HepG2 (cell line): Measurements from ENCODE around the gene TTLL6. TPM values are rescaled to one million over a fixed set of nuclear protein-coding genes. Genes with fewer than 3 reads are reported as not detected.

Experiments used
- HMG20A ChIP-seq: IDR thresholded peaks from 2 replicates; pipeline ENCODE4 v1.6.1; 2016; ENCODE audit warnings: borderline replicate concordance
- HOXA5 ChIP-seq: sonication (generic); formaldehyde crosslinking; IDR thresholded peaks from 2 replicates; pipeline ENCODE4 v1.4.0; 2020; ENCODE audit warnings: missing genetic modification reagents
- NFKBIZ ChIP-seq: IDR thresholded peaks from 2 replicates; pipeline ENCODE4 v1.6.1; 2018; ENCODE audit warnings: missing genetic modification reagents, missing compliant biosample characterization
- PAF1 ChIP-seq: IDR thresholded peaks from 2 replicates; pipeline ENCODE4 v1.6.1; 2016; ENCODE audit warnings: missing genetic modification reagents, missing compliant biosample characterization
- PAWR ChIP-seq: sonication (generic); formaldehyde crosslinking; IDR thresholded peaks from 2 replicates; pipeline ENCODE4 v1.4.0; 2020; ENCODE audit warnings: missing genetic modification reagents, mild to moderate bottlenecking, borderline replicate concordance
- PHF21A ChIP-seq: sonication (generic); formaldehyde crosslinking; IDR thresholded peaks from 2 replicates; pipeline ENCODE4 v1.5.0; 2020; ENCODE audit warnings: mild to moderate bottlenecking, missing genetic modification reagents
- RORA ChIP-seq: sonication (generic); formaldehyde crosslinking; IDR thresholded peaks from 2 replicates; pipeline ENCODE4 v1.5.0; 2020; ENCODE audit warnings: mild to moderate bottlenecking, missing genetic modification reagents, moderate library complexity
- ZNF101 ChIP-seq: sonication (generic); formaldehyde crosslinking; IDR thresholded peaks from 2 replicates; pipeline ENCODE4 v1.4.0; 2020; ENCODE audit warnings: mild to moderate bottlenecking, low read depth, missing genetic modification reagents, borderline replicate concordance
- ZNF234 ChIP-seq: sonication (generic); formaldehyde crosslinking; conservative IDR thresholded peaks from 2 replicates; pipeline ENCODE4 v1.5.1; 2020; ENCODE audit warnings: mild to moderate bottlenecking, missing genetic modification reagents
- ZNF274 ChIP-seq: sonication (generic); formaldehyde crosslinking; IDR thresholded peaks from 2 replicates; pipeline ENCODE4 v1.5.1; 2020; ENCODE audit warnings: mild to moderate bottlenecking, missing genetic modification reagents
- ZNF383 ChIP-seq: sonication (generic); formaldehyde crosslinking; IDR thresholded peaks from 2 replicates; pipeline ENCODE4 v1.4.0; 2020; ENCODE audit warnings: missing genetic modification reagents, mild to moderate bottlenecking, borderline replicate concordance
- ZNF781 ChIP-seq: sonication (generic); formaldehyde crosslinking; IDR thresholded peaks from 2 replicates; pipeline ENCODE4 v1.5.1; 2020; ENCODE audit warnings: borderline replicate concordance, mild to moderate bottlenecking, missing genetic modification reagents; ENCODE audit errors: not compliant biosample characterization
- polyA plus RNA-seq, 8 experiments: library from polyadenylated mRNA; depleted of rRNA in 3 of 8; stranded (reverse) in 7 of 8; unstranded in 1 of 8; fragments of >200 nt; fragmentation: Illumina TruSeq in 4 of 8; extraction: Trizol in 4 of 8; gene quantifications; 2 replicates each; pipeline versions ENCODE4 v1.2.1 to v1.2.3, GENCODE V29; 2011 to 2016; ENCODE audit warnings: low read depth in 4 of 8, missing spikeins in 1 of 8, mixed read lengths in 1 of 8; ENCODE audit not compliant: insufficient read depth in 1 of 8
- total RNA-seq, 5 experiments: library from RNA; depleted of rRNA; stranded (reverse); fragments of >200 nt; fragmentation: Illumina TruSeq; extraction: Trizol; gene quantifications; 2 replicates each; pipeline ENCODE4 v1.2.3, GENCODE V29; 2016; ENCODE audit warnings: low read depth in 1 of 5
- TF ChIP-seq, protein P1 (sequence below), 2 experiments: sonication (generic) in 1 of 2; formaldehyde crosslinking in 1 of 2; IDR thresholded peaks; 2 replicates each; pipeline versions ENCODE4 v1.4.0 to v1.6.1; 2016 to 2020; ENCODE audit warnings: borderline replicate concordance in 1 of 2, low read depth in 1 of 2, mild to moderate bottlenecking in 1 of 2, missing genetic modification reagents in 1 of 2
- TF ChIP-seq, protein P2 (sequence below): sonication (generic); formaldehyde crosslinking; IDR thresholded peaks from 2 replicates; pipeline ENCODE4 v1.5.0; 2020; ENCODE audit warnings: mild to moderate bottlenecking, missing genetic modification reagents
- TF ChIP-seq, protein P3 (sequence below): sonication (generic); formaldehyde crosslinking; IDR thresholded peaks from 2 replicates; pipeline ENCODE4 v1.8.0; 2022; ENCODE audit warnings: mild to moderate bottlenecking, missing genetic modification reagents, moderate library complexity
- TF ChIP-seq, protein P4 (sequence below): sonication (generic); formaldehyde crosslinking; IDR thresholded peaks from 2 replicates; pipeline ENCODE4 v1.5.1; 2020; ENCODE audit warnings: mild to moderate bottlenecking, missing genetic modification reagents, moderate library complexity
- TF ChIP-seq, protein P5 (sequence below): sonication (generic); formaldehyde crosslinking; conservative IDR thresholded peaks from 2 replicates; pipeline ENCODE4 v1.5.0; 2020; ENCODE audit warnings: missing genetic modification reagents

The TTLL6 gene
- total and polyA plus RNA-seq, 2 of the 13 experiments (the other 11 are each of a cell fraction or from before 2014, with no cell fraction given), result 0.04 to 0.08 TPM

DNA sequence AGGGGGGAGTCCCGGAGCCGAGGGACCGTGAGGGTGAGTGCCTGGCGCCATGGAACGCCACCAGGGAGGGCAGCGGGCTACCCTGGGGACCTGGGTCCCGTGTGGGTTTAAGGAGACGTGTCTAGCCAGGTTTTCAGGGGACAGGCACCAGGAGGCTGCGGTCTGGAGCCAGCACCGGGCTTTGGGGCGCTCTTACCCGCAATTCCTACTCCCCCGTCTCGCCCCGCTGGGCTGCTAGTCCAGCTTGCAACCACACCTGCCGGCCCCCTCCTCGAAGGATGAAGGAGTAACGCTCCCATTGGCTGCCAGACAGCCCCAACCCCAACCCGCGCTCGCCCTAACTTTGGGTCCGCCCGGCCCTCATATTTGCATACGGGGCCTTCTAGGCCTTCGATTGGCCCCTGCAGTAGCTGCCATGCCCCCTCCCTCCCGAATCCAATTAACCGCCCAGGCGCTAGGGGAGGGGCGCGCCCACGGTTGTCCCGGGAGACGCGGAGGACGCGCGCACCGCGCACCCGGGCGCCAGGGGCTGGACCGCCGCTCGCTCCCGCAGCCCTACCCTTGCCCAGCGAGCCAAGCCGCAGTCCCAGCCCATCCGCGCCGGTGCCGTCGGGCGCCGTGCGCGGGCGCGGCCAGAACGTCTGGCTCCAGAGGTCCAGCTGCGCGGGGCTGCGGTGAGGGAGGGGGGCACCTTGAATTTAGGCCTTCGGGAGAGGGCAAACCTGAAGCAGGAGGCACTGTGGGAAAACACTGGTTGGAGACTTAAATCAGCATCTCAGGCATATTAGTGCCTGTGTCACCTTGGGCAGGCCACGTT, at the start of gene TTLL6 (continued):
- TF ChIP-seq, protein P1, sequence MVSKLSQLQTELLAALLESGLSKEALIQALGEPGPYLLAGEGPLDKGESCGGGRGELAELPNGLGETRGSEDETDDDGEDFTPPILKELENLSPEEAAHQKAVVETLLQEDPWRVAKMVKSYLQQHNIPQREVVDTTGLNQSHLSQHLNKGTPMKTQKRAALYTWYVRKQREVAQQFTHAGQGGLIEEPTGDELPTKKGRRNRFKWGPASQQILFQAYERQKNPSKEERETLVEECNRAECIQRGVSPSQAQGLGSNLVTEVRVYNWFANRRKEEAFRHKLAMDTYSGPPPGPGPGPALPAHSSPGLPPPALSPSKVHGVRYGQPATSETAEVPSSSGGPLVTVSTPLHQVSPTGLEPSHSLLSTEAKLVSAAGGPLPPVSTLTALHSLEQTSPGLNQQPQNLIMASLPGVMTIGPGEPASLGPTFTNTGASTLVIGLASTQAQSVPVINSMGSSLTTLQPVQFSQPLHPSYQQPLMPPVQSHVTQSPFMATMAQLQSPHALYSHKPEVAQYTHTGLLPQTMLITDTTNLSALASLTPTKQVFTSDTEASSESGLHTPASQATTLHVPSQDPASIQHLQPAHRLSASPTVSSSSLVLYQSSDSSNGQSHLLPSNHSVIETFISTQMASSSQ (IDR thresholded peaks at IDR 0.05; ENCODE audit: low read depth), result no peak
- TF ChIP-seq, protein P1 (CRISPR knock-in tag; IDR thresholded peaks at IDR 0.05; ENCODE audit: borderline replicate concordance), result no peak
- TF ChIP-seq RORA (CRISPR knock-in tag) (no peak), HMG20A (CRISPR knock-in tag) (no peak), NFKBIZ (CRISPR knock-in tag) (no peak), ZNF781 (CRISPR knock-in tag) (no peak), ZNF234 (CRISPR knock-in tag) (no peak), ZNF101 (CRISPR knock-in tag) (no peak), HOXA5 (CRISPR knock-in tag) (no peak), PAF1 (CRISPR knock-in tag) (no peak), PHF21A (CRISPR knock-in tag) (peak; percentile 70; the same call in 1 of the 2 replicates), ZNF383 (CRISPR knock-in tag) (peak; percentile 54; the same call in 1 of the 2 replicates), ZNF274 (CRISPR knock-in tag) (peak; percentile 35; the same call in 1 of the 2 replicates), PAWR (CRISPR knock-in tag) (no peak)
- TF ChIP-seq, protein P2, sequence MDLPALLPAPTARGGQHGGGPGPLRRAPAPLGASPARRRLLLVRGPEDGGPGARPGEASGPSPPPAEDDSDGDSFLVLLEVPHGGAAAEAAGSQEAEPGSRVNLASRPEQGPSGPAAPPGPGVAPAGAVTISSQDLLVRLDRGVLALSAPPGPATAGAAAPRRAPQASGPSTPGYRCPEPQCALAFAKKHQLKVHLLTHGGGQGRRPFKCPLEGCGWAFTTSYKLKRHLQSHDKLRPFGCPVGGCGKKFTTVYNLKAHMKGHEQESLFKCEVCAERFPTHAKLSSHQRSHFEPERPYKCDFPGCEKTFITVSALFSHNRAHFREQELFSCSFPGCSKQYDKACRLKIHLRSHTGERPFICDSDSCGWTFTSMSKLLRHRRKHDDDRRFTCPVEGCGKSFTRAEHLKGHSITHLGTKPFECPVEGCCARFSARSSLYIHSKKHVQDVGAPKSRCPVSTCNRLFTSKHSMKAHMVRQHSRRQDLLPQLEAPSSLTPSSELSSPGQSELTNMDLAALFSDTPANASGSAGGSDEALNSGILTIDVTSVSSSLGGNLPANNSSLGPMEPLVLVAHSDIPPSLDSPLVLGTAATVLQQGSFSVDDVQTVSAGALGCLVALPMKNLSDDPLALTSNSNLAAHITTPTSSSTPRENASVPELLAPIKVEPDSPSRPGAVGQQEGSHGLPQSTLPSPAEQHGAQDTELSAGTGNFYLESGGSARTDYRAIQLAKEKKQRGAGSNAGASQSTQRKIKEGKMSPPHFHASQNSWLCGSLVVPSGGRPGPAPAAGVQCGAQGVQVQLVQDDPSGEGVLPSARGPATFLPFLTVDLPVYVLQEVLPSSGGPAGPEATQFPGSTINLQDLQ, result no peak
- TF ChIP-seq, protein P3, sequence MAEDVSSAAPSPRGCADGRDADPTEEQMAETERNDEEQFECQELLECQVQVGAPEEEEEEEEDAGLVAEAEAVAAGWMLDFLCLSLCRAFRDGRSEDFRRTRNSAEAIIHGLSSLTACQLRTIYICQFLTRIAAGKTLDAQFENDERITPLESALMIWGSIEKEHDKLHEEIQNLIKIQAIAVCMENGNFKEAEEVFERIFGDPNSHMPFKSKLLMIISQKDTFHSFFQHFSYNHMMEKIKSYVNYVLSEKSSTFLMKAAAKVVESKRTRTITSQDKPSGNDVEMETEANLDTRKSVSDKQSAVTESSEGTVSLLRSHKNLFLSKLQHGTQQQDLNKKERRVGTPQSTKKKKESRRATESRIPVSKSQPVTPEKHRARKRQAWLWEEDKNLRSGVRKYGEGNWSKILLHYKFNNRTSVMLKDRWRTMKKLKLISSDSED, result no peak
- TF ChIP-seq, protein P4, sequence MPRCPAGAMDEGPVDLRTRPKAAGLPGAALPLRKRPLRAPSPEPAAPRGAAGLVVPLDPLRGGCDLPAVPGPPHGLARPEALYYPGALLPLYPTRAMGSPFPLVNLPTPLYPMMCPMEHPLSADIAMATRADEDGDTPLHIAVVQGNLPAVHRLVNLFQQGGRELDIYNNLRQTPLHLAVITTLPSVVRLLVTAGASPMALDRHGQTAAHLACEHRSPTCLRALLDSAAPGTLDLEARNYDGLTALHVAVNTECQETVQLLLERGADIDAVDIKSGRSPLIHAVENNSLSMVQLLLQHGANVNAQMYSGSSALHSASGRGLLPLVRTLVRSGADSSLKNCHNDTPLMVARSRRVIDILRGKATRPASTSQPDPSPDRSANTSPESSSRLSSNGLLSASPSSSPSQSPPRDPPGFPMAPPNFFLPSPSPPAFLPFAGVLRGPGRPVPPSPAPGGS (CRISPR knock-in tag), result peak; percentile 58; the same call in 1 of the 2 replicates
- TF ChIP-seq, protein P5, sequence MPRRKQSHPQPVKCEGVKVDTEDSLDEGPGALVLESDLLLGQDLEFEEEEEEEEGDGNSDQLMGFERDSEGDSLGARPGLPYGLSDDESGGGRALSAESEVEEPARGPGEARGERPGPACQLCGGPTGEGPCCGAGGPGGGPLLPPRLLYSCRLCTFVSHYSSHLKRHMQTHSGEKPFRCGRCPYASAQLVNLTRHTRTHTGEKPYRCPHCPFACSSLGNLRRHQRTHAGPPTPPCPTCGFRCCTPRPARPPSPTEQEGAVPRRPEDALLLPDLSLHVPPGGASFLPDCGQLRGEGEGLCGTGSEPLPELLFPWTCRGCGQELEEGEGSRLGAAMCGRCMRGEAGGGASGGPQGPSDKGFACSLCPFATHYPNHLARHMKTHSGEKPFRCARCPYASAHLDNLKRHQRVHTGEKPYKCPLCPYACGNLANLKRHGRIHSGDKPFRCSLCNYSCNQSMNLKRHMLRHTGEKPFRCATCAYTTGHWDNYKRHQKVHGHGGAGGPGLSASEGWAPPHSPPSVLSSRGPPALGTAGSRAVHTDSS (CRISPR knock-in tag), result no peak
